MG63 (cell line): ENCODE measurements around the gene ACTG2. TPM values are rescaled to one million over a fixed set of nuclear protein-coding genes. Genes with fewer than 3 reads are reported as not detected.
A peak's percentile ranks its signal among the peaks of the same experiment; 100 is the strongest.
"Not testable (repeated sequence)": the region's sequence is repeated elsewhere in the genome, so short reads cannot be mapped to it uniquely, and the experiment has no call there.

Experiments used
- DNase-seq: peaks from one replicate; pipeline ENCODE4 v3.0.0-alpha.2; 2020
- H3K27me3 ChIP-seq: fragments of 250-450 bp; sonication (Bioruptor Pico); 2 replicates; pipeline ENCODE4 v1.5.1; 2020; ENCODE audit warnings: mild to moderate bottlenecking, moderate library complexity
- H3K36me3 ChIP-seq: fragments of 250-450 bp; sonication (Bioruptor Pico); 2 replicates; pipeline ENCODE4 v1.5.1; 2020; ENCODE audit warnings: mild to moderate bottlenecking, moderate library complexity
- H3K4me3 ChIP-seq: fragments of 250-450 bp; sonication (Bioruptor Pico); 2 replicates; pipeline ENCODE4 v1.5.1; 2020; ENCODE audit warnings: mild to moderate bottlenecking, moderate library complexity
- H3K9me3 ChIP-seq: fragments of 250-450 bp; sonication (Bioruptor Pico); 2 replicates; pipeline ENCODE4 v1.5.1; 2020; ENCODE audit warnings: mild to moderate bottlenecking, moderate library complexity
- total RNA-seq: library from RNA; depleted of rRNA; stranded (reverse); fragments of >200 nt; shearing (Covaris generic); gene quantifications from 2 replicates; pipeline ENCODE4 v1.2.3, GENCODE V29; 2014; ENCODE audit warnings: low replicate concordance

ACTG2 gene
- total RNA-seq, 1 experiment from 2014 or later = not detected

DNA sequence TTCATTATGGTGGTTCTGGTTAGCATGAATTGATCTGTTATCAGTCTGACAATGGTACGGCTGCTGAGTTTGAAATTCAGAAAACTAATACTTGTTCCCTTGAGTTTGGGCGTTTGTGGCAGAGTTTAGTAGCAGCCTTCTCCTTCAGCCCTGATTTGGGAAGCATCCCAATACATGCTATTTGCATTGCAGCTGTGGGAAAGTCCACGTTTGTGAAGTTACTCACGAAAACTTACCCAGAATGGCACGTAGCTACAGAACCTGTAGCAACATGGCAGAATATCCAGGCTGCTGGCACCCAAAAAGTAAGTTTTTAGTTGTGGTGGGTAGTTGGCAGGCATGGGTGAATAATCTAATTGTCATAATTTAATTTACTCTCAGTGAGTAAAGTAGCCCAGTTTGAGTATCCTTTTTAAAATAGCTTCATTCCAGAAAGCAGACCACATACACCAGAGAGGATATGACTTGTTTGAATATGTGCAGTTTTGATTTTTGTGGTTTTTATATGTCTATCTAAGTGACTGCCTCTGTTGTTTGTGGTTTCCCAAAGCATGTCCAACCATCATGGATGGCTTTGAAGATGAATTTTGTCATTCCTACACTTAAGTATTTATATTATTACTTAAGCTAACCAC lies 46.0 kb downstream of the ACTG2 start:
- H3K4me3 ChIP-seq = no peak overlapping the region
- DNase-seq = peak; percentile 67
- no peaks in the 10 kb centered on the region for H3K27me3 ChIP-seq
- no peaks in the 10 kb centered on the region for H3K9me3 ChIP-seq
- peaks cover 45% of the 10 kb centered on the region for H3K36me3 ChIP-seq

DNA sequence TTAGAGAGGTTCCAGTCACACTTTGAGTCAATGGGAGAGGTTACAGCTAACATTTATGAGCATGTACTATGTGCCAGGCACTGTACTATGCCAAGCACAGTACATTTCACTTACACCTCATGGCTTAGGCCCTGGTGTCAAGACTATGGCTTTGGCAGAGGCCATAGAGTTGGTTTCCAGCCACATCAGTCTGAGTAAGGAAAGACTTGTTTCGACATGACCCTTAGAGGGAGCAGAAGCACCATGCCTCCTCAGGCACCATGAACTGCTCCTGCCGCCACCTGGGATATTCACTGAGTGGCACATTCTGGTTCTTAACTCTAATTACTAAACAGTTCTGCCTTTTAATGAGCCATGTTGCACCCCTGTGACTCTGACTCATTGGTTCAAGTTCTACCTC lies 46.6 kb downstream of the ACTG2 start:
- Histone ChIP-seq H3K4me3 (no peak overlapping the region), H3K36me3 (peaks cover 46% of the 10 kb centered on the region), H3K27me3 (no peaks in the 10 kb centered on the region), H3K9me3 (no peaks in the 10 kb centered on the region)
- peak; percentile 87 for DNase-seq

DNA sequence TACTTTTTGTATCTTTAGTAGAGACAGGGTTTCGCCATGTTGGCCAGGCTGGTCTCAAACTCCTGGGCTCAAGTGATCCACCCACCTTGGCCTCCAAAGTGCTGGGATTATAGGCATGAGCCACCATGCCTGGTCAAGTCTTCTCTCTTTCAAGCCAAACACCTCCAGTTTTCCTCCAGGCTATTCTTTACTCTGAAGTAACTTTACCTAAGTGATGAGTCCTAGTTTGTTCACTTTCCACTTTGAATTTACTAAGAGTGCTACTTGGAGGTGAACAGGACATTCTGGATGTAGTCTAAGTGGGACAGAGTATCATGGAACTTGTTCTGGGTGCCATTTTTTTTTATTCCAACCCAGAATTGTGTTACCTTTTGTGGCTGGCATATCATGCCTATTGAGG lies 47.3 kb downstream of the ACTG2 start:
- not testable (repeated sequence) for H3K27me3 ChIP-seq, H3K4me3 ChIP-seq, H3K9me3 ChIP-seq, DNase-seq
- peaks cover 51% of the 10 kb centered on the region for H3K36me3 ChIP-seq

DNA sequence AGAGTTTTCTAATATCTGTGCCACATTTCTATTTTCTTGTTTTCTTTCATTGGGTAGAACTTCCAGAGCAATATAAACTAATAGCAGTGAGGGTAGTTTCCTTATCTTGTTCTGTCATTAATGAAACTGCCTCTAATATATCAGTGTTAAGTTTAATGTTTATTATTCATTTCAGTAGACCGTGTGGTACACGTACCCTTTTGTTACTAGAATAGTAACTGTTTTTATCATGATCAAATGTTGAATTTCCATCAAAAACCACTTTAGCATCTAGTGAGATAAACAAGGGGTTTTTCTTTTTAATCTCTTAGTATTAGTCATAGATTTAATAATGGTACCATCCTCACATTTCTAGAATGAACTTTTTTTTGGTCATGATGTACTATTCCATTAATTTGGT lies 49.9 kb downstream of the ACTG2 start:
- no peak for DNase-seq
- no peaks in the 10 kb centered on the region for H3K27me3 ChIP-seq
- peaks cover 60% of the 10 kb centered on the region for H3K36me3 ChIP-seq
- H3K4me3 ChIP-seq = no peak overlapping the region
- H3K9me3 ChIP-seq = no peaks in the 10 kb centered on the region

DNA sequence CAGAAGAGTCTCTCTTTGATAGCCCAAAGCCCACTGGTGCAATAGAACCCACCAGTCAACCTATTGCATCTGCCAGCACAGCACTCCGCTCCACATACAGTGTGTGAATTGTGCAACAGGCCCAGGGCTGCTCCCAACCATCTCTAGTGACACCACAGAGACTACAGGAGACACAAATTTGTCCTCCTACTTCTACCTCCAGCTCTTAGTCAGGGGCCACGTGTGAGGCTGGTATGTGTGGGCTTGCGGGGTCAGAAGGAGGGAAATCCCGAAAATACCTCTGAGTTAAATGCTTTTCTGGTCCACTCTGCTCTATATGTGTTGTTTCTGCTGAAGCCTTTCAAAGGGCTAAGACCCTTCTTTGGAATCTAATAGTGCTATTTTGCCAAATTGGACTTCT lies 51.9 kb downstream of the ACTG2 start:
- Histone ChIP-seq H3K4me3 (no peak overlapping the region), H3K9me3 (no peaks in the 10 kb centered on the region), H3K27me3 (no peaks in the 10 kb centered on the region), H3K36me3 (peaks cover 78% of the 10 kb centered on the region)
- no peak for DNase-seq

DNA sequence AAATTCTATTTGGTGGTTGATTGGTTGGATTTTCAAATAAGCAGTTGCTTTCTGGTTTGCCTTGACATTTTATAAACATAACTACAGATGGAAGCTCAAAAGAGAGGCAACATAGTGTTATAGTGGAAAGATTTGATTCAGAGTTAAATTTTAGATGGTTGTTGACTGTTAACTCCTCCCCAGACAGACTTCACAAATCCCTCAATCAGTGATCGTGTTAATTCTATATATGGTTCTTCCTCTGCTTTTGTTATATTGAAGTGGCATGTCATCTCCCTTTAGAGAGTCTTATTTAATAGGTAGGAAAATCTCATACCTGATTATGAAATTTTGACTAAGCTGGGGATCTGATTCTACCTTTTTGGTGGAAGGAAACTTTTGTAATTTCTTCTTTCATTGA lies 53.4 kb downstream of the ACTG2 start:
- Histone ChIP-seq H3K9me3 (no peaks in the 10 kb centered on the region), H3K36me3 (peaks cover 81% of the 10 kb centered on the region), H3K27me3 (no peaks in the 10 kb centered on the region), H3K4me3 (no peak overlapping the region)
- DNase-seq = no peak

DNA sequence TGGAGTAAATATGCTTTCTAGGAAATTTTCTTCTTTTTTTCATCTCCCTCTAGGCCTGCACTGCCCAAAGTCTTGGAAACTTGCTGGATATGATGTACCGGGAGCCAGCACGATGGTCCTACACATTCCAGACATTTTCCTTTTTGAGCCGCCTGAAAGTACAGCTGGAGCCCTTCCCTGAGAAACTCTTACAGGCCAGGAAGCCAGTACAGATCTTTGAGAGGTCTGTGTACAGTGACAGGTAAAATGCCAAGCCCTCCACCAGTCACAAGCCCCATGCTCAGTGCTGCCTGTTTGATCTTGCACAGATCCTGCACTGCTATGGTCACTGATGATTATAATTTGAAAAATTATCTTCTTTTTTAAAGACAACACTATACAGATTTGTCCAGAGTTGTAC lies 53.9 kb downstream of the ACTG2 start:
- DNase-seq = no peak
- Histone ChIP-seq H3K27me3 (no peaks in the 10 kb centered on the region), H3K4me3 (no peak overlapping the region), H3K9me3 (no peaks in the 10 kb centered on the region), H3K36me3 (peaks cover 82% of the 10 kb centered on the region)

DNA sequence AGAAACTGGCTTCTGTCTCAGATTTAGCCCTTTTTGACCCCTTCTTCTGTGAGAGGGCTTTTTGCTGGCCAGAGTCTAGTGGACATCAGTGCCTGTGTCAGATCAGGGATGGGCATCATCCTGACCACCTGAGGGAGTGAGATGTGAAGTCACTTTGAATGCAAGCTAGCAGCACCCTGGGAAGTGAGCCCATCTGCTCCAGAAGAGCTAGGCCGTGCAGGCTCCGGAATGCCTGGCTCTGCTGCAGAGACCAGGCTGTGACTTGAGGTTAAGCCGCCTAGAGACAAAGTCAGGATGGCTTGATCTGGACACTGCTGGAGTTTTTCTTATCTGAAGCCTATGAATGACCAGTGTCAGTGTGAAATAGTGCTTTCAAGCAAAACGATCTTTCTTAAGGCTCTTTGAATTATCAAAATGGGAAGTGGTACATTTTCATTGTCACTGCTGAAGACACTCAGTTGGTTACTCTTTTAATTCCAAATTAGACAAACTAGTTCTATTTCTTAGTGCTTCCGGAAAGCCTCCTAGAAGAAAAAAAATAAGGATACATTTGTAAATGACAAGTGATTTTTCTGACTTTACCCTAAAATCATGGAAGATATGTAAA lies 54.7 kb downstream of the ACTG2 start:
- no peak overlapping the region for H3K4me3 ChIP-seq
- H3K36me3 ChIP-seq = peaks cover 87% of the 10 kb centered on the region
- H3K9me3 ChIP-seq = no peaks in the 10 kb centered on the region
- DNase-seq = no peak
- H3K27me3 ChIP-seq = no peaks in the 10 kb centered on the region

DNA sequence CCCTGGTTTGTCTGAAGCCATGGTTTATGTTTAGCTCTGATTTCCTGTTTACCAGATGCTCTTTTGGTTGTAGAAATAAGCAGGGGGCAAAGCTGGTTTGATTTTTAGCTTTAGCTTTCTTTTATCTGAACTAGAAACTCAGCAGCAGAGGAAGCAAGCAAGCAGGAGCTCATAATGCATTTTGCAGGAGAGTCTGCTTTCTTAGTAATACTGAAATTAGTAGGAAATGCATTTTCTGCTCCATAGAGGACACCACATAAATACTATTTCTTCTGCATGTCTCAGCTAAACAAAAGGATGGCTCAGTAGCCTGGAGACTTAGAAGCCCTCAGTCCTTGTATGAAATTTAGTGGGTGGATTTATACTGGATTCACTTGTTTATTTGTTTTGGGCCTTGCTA lies 57.0 kb downstream of the ACTG2 start:
- H3K36me3 ChIP-seq = peaks cover 81% of the 10 kb centered on the region
- no peak for DNase-seq
- no peaks in the 10 kb centered on the region for H3K27me3 ChIP-seq
- no peaks in the 10 kb centered on the region for H3K9me3 ChIP-seq
- H3K4me3 ChIP-seq = no peak overlapping the region

DNA sequence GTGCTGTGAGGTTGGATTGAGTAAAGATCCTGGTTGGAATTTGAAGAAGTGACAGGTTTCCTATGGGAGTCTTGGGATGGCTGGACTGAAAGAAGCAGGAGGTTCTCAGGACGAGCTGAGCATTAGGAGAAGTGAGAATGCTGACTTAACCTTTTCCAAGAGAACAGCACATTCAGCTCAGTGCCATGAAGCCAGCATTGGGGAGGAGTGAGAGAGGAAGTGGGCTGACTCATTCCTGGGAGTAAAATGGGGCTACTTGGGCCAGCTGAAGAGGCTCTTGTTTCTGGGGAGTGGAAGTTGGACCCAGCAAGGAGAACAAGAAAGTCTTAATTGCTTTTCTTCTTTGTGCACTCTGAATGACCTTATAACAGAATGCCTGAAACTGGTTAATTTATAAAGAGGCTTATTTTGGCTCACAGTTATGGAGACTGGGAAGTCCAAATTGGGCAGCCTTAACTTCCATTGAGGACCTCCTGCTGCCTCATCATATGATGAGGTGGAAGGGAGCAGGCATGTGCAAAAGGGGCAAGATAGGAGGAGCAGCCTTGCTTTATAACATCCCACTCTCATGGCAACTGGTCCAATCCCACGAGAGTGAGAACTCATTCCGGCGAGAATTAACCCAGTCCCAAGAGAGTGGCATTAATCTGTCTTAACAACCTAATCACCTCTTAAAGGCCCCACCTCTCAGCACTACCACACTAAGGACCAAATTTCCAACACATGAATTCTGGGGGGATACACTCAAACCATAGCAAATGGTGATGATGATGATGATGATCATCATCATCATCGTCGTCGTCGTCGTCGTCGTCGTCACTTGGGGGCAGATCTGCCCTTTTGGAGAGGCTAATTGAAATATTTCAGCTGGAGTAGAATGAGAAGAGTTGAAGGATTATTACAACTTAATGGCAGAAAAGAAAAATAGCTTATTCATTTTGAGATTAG lies 60.0 kb downstream of the ACTG2 start:
- Histone ChIP-seq H3K27me3 (no peaks in the 10 kb centered on the region), H3K36me3 (peaks cover 79% of the 10 kb centered on the region)
- DNase-seq = peak; percentile 55

DNA sequence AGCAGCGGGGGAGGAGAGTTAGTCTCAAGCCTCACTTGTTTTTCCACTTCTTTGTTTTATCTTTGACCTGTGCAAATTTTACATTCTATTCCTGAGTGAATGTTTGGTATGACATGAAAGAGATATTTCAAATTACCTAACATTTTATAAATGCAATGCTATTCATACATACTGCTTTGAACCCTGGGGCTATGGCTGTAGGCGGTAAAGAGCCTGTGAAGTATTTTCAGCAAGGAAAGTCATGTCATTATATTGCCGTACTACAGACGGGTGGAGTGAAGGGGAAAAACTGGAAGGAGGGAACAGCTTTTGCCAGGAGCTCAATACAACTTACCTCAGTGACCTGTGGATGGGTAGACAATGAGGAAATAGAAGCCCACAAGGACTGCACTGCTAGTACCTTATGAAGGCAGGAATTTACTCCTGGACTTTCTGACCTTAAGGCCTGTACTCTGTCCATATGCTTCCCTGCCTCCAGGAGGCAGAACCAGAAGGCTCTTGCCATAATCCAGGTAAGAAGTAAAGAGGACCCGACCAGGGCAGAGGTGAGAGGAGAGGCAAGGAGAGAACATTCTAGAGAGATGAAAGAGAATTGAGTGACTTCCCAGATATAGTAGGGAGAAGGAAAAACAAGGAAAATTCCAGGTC lies 63.5 kb downstream of the ACTG2 start:
- DNase-seq = no peak
- H3K4me3 ChIP-seq = no peak overlapping the region
- H3K36me3 ChIP-seq = peaks cover 67% of the 10 kb centered on the region
- H3K27me3 ChIP-seq = no peaks in the 10 kb centered on the region
- no peaks in the 10 kb centered on the region for H3K9me3 ChIP-seq

More for the DNA sequence above, 60.0 kb downstream of the ACTG2 start:
- no peak overlapping the region for H3K4me3 ChIP-seq
- no peaks in the 10 kb centered on the region for H3K9me3 ChIP-seq

DNA sequence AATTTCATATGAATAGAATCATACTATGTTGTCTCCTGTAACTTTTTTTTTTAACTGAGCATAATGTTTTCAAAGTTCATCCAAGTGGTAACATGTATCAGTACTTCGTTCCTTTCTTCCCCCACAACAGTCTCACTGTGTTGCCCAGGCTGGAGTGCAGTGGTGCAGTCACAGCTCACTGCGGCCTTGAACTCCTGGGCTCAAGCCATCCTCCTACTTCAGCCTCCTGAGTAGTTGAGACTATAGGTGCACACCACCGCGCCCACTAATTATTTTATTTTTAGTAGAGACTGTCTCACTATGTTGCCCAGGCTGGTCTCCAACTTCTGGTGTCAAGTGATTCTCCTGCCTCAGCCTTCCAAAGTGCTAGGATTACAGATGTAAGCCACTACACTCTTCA lies 68.5 kb downstream of the ACTG2 start:
- Histone ChIP-seq H3K27me3 (no peaks in the 10 kb centered on the region), H3K9me3 (no peaks in the 10 kb centered on the region), H3K4me3 (no peak overlapping the region), H3K36me3 (peaks cover 34% of the 10 kb centered on the region)
- DNase-seq = no peak

DNA sequence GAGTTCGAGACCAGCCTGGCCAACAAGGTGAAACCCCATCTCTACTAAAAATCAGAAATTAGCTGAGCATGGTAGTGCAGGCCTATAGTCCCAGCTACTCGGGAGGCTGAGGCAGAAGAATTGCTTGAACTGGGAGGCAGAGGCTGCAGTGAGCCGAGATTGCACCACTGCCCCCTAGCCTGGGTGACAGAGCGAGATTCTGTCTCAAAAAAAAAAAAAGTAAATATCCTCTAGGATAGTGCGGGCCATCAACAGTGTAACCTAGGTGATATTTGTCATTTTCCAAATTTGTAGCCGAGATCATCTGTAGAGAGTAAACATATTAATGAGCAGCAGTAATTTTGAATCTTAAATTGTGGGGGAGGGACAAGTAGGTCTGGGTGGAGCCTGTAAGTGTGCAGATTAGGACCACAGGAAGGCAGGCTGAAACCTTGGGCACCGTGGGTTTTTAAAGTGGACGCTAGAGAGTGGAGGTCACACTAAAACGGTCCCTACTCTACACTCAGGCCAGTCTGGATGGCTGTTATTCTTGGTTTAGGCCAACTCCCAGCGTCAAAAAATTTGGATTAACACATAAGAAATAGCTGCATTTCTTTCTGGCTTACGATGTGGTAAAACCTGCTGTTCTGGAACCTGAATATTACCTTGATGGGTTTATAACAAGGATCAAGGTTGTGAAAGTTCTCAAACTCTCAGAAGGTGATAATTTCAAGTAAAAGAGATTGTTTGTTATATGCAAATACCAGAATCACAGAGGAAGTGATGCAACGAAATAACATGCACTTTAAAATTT lies 69.2 kb downstream of the ACTG2 start:
- H3K9me3 ChIP-seq = no peaks in the 10 kb centered on the region
- peaks cover 27% of the 10 kb centered on the region for H3K36me3 ChIP-seq
- no peak overlapping the region for H3K4me3 ChIP-seq
- DNase-seq = no peak
- no peaks in the 10 kb centered on the region for H3K27me3 ChIP-seq

DNA sequence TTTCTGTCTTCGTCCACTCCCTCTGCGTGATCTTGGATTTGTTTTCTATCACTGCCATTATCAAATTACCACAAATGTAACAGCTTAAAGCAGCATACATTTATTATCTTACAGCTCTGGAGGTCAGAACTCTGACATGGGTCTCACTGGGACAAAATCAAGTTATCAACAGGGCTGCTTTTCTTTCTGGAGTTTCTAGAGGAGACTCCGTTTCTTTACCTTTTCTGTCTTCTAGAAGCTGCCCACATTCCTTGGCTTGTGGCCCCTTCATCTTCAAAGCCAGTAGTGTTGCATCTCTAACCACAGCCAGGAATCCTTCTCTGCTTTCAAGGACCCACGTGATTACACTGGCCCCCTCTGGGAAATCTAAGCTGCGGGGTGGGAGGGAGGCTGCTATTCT lies 70.0 kb downstream of the ACTG2 start:
- Histone ChIP-seq H3K9me3 (no peaks in the 10 kb centered on the region), H3K27me3 (no peaks in the 10 kb centered on the region), H3K4me3 (no peak overlapping the region), H3K36me3 (peaks cover 24% of the 10 kb centered on the region)
- DNase-seq = no peak

DNA sequence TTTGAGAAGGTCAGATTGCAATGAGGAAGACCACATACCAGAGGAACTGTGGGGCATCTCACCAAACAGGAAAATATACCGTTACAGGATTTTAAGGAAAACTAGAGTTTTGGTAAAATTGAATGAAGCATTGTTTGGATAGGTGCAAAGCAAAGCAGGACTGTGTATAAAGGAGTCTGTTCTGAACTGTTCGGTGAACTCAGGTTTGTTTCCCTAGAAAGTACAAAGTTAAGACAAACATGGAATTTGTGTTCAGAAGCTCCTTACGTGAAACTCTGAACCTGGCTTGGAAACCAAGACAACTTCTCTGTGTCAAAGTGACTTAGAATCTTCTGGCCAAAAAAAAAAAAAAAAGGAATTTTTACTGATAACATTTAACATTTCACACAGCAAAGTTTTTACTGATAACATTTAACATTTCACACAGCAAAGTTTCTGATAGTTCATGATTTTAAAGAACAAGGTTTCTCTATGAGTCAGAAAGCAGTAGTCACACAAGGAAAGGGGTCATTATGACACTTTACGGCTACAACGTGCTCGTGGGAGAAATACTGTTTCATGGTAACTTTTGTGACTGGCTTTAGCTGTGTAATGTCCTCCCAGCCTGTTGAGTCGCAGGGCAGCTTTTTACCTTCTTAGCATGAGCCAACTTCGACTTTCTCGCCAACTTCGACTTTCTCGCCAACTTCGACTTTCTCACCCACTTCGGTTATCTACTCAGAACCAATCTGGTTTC lies 70.7 kb downstream of the ACTG2 start:
- H3K9me3 ChIP-seq = no peaks in the 10 kb centered on the region
- no peak overlapping the region for H3K4me3 ChIP-seq
- H3K36me3 ChIP-seq = peaks cover 17% of the 10 kb centered on the region
- no peaks in the 10 kb centered on the region for H3K27me3 ChIP-seq
- DNase-seq = no peak

DNA sequence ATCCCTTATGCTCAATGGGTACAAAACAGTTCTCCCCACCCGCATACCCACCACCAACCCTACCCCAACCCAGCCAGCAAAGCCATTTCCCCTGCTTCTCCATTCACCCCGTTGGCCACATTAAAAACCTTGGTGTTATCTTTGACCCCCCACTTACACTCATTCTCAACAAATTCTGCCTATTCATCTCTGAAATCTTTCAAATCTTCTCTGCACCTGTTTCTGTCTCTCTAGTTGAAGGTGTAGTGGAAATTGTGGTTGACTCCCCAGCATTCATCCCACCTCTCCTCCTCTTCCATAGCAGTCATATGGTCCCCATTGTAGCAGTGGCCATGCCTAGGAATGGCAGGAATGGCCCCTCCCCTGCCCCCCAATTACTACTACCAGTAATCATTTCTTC lies 71.4 kb downstream of the ACTG2 start:
- no peak overlapping the region for H3K4me3 ChIP-seq
- H3K36me3 ChIP-seq = peaks cover 10% of the 10 kb centered on the region
- no peaks in the 10 kb centered on the region for H3K9me3 ChIP-seq
- no peak for DNase-seq
- H3K27me3 ChIP-seq = no peaks in the 10 kb centered on the region
